ENCODE measurements around the gene TMEM270.
A peak's percentile ranks its signal among the peaks of the same experiment; 100 is the strongest.

The TMEM270 gene

GRCh38 chr7:73842067-73842976 lies 18.6 kb upstream of the TMEM270 start, which contains the start of gene METTL27:
Gene METTL27, minus strand, starts transcription at chr7:73842516. Its CDS starts 376 bp downstream, at chr7:73842140.
- TF ChIP-seq GATA3 (IDR thresholded peaks at IDR 0.05; ENCODE audit: low read depth, low read length) (no peak), GATA2 (IDR thresholded peaks at IDR 0.05; ENCODE audit: low read depth, low read length) (no peak)

DNA sequence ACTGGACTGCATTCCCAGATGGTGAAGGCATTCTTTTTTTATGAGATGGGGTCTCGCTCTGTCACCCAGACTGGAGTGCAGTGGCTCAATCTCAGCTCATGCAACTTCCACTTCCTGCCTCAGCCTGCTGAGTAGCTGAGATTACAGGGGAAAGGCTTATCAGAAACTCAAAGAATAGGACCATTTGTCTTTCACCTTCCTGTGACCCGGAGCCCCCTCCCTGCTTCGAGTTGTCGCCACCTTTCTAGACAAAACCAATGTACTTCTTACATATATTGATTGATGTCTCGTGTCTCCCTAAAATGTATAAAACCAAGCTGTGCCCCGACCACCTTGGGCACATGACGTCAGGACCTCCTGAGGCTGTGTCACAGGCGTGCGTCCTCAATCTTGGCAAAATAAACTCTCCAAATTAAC lies 16.8 kb upstream of the TMEM270 start:
- TF ChIP-seq GATA3 (IDR thresholded peaks at IDR 0.05; ENCODE audit: low read depth, low read length) (no peak), GATA2 (IDR thresholded peaks at IDR 0.05; ENCODE audit: low read depth, low read length) (no peak)

DNA sequence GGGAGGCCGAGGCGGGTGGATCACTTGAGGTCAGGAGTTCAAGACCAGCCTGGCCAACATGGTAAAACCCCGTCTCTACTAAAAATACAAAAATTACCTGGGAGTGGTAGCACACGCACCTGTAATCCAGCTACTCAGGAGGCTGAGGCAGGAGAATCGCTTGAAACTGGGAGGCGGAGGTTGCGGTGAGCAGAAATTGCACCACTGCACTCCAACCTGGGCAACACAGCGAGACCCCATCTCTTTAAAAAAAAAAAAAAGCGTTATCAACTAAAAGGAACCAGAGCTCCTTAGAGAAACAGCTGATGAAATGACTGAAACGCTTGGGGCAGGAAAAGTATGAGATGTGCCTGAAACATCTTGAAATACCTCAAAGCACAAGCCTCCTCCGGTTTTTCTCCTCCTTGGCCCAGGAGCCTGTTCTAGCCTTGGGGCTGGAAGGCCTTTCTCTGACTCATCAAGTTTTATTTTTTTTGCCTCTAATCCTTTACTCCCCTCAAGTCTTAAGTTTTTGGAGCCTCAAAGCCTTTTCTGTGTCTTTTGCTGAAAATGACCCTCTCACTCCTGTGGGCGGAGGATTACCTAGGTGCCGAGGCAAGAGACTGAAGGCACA lies 16.0 kb upstream of the TMEM270 start:
- TF ChIP-seq GATA2 (IDR thresholded peaks at IDR 0.05; ENCODE audit: low read depth, low read length) (no peak), GATA3 (IDR thresholded peaks at IDR 0.05; ENCODE audit: low read depth, low read length) (no peak)

- TF ChIP-seq GATA2 (IDR thresholded peaks at IDR 0.05; ENCODE audit: low read depth, low read length) (no peak), GATA3 (IDR thresholded peaks at IDR 0.05; ENCODE audit: low read depth, low read length) (no peak)
Measured at GRCh38 chr7:73847941-73848723, 12.8 kb upstream of the TMEM270 start.

GRCh38 chr7:73850781-73851207 lies 10.2 kb upstream of the TMEM270 start:
- TF ChIP-seq GATA2 (IDR thresholded peaks at IDR 0.05; ENCODE audit: low read depth, low read length) (no peak), GATA3 (IDR thresholded peaks at IDR 0.05; ENCODE audit: low read depth, low read length) (no peak)

GRCh38 chr7:73851410-73852338 lies 9.3 kb upstream of the TMEM270 start:
- TF ChIP-seq GATA3 (IDR thresholded peaks at IDR 0.05; ENCODE audit: low read depth, low read length) (no peak), GATA2 (IDR thresholded peaks at IDR 0.05; ENCODE audit: low read depth, low read length) (no peak)

DNA sequence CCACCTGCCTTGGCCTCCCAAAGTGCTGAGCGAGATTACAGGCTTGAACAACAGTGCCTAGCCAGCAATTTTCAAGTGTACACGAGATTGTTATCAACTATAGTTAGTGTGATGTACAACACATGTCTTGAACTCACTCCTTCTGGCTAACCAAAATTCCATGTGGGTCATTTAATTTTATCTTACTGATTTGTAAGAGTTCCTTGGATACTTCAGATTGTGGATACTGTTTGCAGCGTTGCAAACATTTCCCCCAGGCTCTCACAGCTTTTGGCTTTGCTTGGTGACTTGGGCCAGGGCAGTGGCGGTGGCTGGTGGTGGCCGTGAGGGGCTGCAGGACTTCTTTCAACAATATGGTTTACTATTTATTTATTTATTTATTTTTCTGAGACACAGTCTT lies 8.5 kb upstream of the TMEM270 start:
- peak; percentile 70 for TF ChIP-seq GATA2 (IDR thresholded peaks at IDR 0.05; ENCODE audit: low read depth, low read length)
- no peak for TF ChIP-seq GATA3 (IDR thresholded peaks at IDR 0.05; ENCODE audit: low read depth, low read length)

DNA sequence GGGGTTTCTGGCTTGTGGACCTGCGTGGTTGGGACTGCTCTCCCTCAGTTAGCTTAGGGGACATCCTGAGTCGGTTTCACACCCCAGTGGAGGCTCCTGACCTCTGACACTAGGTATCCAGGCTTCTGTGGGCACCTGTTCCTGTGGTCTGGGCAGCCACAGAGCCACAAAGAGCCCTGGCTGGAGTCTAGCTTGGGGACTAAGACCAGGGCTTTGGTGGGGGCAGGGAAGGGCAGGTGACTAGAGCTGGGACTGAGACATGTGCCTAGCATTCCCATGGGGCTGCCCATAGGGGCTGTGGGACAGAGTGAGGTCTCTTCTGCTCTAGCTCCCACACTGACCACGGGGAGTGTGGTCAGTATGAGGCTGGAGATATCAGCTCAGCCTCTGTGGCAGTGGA lies 4.0 kb upstream of the TMEM270 start:
- TF ChIP-seq GATA3 (IDR thresholded peaks at IDR 0.05; ENCODE audit: low read depth, low read length) (no peak), GATA2 (IDR thresholded peaks at IDR 0.05; ENCODE audit: low read depth, low read length) (no peak)

DNA sequence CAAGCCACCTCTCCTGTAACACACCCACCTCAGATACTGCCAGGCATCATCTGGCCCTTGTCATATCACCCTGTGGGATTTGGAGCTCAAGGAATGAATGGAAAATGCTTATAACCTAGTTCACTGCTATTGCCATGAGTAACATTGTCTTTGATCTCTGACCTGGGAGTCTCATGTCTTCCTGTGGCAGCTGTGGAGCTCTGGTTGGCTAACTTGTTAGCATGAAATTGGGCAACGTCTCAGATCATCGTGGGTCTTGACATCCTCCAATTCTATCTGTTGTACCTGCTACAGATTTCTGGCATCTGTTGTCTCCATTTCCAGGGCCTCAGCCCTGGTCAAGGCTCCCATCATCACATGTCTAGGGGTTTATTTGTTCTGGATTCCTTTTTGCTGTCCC lies 2.2 kb upstream of the TMEM270 start:
- TF ChIP-seq GATA3 (IDR thresholded peaks at IDR 0.05; ENCODE audit: low read depth, low read length), result no peak
- no peak for TF ChIP-seq GATA2 (IDR thresholded peaks at IDR 0.05; ENCODE audit: low read depth, low read length)

DNA sequence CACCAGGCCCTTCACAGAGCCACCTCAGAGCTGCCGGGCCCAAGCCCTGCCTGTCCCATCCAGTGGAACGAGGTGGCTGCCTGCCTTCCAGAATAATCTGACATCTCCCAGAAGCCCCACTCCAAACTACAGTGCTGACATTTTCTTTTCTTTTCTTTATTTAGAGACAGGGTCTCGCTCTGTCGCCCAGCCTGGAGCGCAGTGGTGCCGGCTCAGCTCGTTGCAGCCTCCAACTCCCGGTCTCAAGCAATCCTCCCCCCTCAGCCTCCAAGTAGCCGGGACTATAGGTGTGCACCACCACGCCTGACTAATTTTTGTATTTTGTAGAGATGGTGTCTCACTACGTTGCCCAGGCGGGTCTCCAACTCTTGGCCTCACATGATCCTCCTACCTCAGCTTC lies 346 bp downstream of the TMEM270 start:
- TF ChIP-seq GATA3 (IDR thresholded peaks at IDR 0.05; ENCODE audit: low read depth, low read length) (no peak), GATA2 (IDR thresholded peaks at IDR 0.05; ENCODE audit: low read depth, low read length) (no peak)

- TF ChIP-seq GATA3 (IDR thresholded peaks at IDR 0.05; ENCODE audit: low read depth, low read length) (no peak), GATA2 (IDR thresholded peaks at IDR 0.05; ENCODE audit: low read depth, low read length) (no peak)
Measured at GRCh38 chr7:73864981-73865711, 4.2 kb downstream of the TMEM270 start.

- TF ChIP-seq GATA2 (IDR thresholded peaks at IDR 0.05; ENCODE audit: low read depth, low read length) (peak; percentile 50; the same call in 1 of the 2 replicates), GATA3 (IDR thresholded peaks at IDR 0.05; ENCODE audit: low read depth, low read length) (no peak)
Measured at GRCh38 chr7:73865738-73866445, 4.9 kb downstream of the TMEM270 start.
